ENCODE data around the gene GALNT9. TPM values are rescaled to one million over a fixed set of nuclear protein-coding genes. Genes with fewer than 3 reads are reported as not detected.

The GALNT9 gene
- total RNA-seq, 4 donors from 2014 or later, result not detected

GRCh38 chr12:132204793-132205270, 124.6 kb downstream of the GALNT9 start:
- no peak for DNase-seq
- TF ChIP-seq POLR2A (IDR thresholded peaks at IDR 0.05) (no peak), CTCF (IDR thresholded peaks at IDR 0.05) (no peak)
- 13 to 20% methylated on average over 1 to 4 of the region's 20 CpGs for WGBS, 2 donors
- H3K36me3 ChIP-seq, result no peaks in the 10 kb centered on the region
- H3K9me3 ChIP-seq, result no peaks in the 10 kb centered on the region
- peak overlapping the region in 2 of 4 donors; percentile 6 to 52 for H3K4me3 ChIP-seq
- H3K4me1 ChIP-seq, result peaks cover 0 to 29% (median 14%) of the 10 kb centered on the region in 3 donors
- intact Hi-C loops (cut with DNase I), result no loop called here
- peaks cover 8 to 92% (median 14%) of the 10 kb centered on the region in 4 donors for H3K27me3 ChIP-seq
- H3K27ac ChIP-seq, result no peak overlapping the region

- H3K4me1 ChIP-seq, result peaks cover 0 to 26% (median 14%) of the 10 kb centered on the region in 3 donors
Measured at GRCh38 chr12:132204063-132204792, 125.2 kb downstream of the GALNT9 start.

GRCh38 chr12:132202929-132203721, 126.3 kb downstream of the GALNT9 start:
- Histone ChIP-seq H3K4me1 (peaks cover 0 to 26% (median 14%) of the 10 kb centered on the region in 3 donors), H3K36me3 (no peaks in the 10 kb centered on the region), H3K4me3 (no peak overlapping the region), H3K9me3 (no peaks in the 10 kb centered on the region), H3K27ac (no peak overlapping the region), H3K27me3 (peaks cover 8 to 93% (median 14%) of the 10 kb centered on the region in 4 donors)
- DNase-seq, result no peak
- intact Hi-C loops (cut with DNase I), result no loop called here
- 60 to 68% methylated on average over 8 to 30 of the region's 42 CpGs for WGBS, 2 donors
- TF ChIP-seq POLR2A (IDR thresholded peaks at IDR 0.05) (no peak), CTCF (IDR thresholded peaks at IDR 0.05) (no peak)

More at GRCh38 chr12:132204063-132204792, 125.2 kb downstream of the GALNT9 start:
- DNase-seq, result no peak
- intact Hi-C loops (cut with DNase I), result no loop called here
- Histone ChIP-seq H3K36me3 (no peaks in the 10 kb centered on the region), H3K27ac (no peak overlapping the region), H3K9me3 (no peaks in the 10 kb centered on the region), H3K27me3 (peaks cover 8 to 93% (median 14%) of the 10 kb centered on the region in 4 donors), H3K4me3 (no peak overlapping the region)
- WGBS, 2 donors, result 46 to 52% methylated on average over 17 to 33 of the region's 33 CpGs
- TF ChIP-seq POLR2A (IDR thresholded peaks at IDR 0.05) (no peak), CTCF (IDR thresholded peaks at IDR 0.05) (no peak)

GRCh38 chr12:132201391-132202120, 127.8 kb downstream of the GALNT9 start:
- no peak overlapping the region for H3K4me3 ChIP-seq
- peaks cover 8 to 92% (median 14%) of the 10 kb centered on the region in 4 donors for H3K27me3 ChIP-seq
- peaks cover 0 to 24% (median 14%) of the 10 kb centered on the region in 3 donors for H3K4me1 ChIP-seq
- DNase-seq, result no peak
- intact Hi-C loops (cut with DNase I), result no loop called here
- H3K36me3 ChIP-seq, result no peaks in the 10 kb centered on the region
- WGBS, 2 donors, result 79% methylated on average over 8 of the region's 23 CpGs; no CpG with 5 or more reads in 1 of the 2 donors
- no peak overlapping the region for H3K27ac ChIP-seq
- no peaks in the 10 kb centered on the region for H3K9me3 ChIP-seq
- no peak for TF ChIP-seq POLR2A (IDR thresholded peaks at IDR 0.05)
- no peak for TF ChIP-seq CTCF (IDR thresholded peaks at IDR 0.05)
